WTC11 (cell line): ENCODE results near the gene TRIM7. TPM values are rescaled to one million over a fixed set of nuclear protein-coding genes. Genes with fewer than 3 reads are reported as not detected.
"Not testable (repeated sequence)": the region's sequence is repeated elsewhere in the genome, so short reads cannot be mapped to it uniquely, and the experiment has no call there.

Experiments used
- ATAC-seq: fragments of 200-7000 bp; cut with Tn5 transposase; 2 replicates; pipeline ENCODE4 v1.10.0; 2021; ENCODE audit warnings: mild to moderate bottlenecking, moderate library complexity
- CTCF ChIA-PET: fragments of 300-600 bp; sonication (Branson Sonifier 250); formaldehyde crosslinking; loops from one replicate; lab custom pipeline; 2021; ENCODE audit warnings: antibody characterized with exemption; lab: Charles Lee
- POLR2A ChIA-PET: fragments of 350-600 bp; sonication (Branson Sonifier 250); formaldehyde crosslinking; loops from one replicate; lab custom pipeline; 2021; ENCODE audit warnings: antibody characterized with exemption; lab: Charles Lee
- DNase-seq: peaks from one replicate; pipeline ENCODE4 v3.0.0; 2021; ENCODE audit warnings: low spot score
- H3K27ac Mint-ChIP-seq: 2 replicates; pipeline ENCODE4 v1.8.0; 2021; ENCODE audit warnings: mixed read lengths
- H3K27me3 Mint-ChIP-seq: 2 replicates; pipeline ENCODE4 v1.8.0; 2021; ENCODE audit warnings: low read depth, mild to moderate bottlenecking, moderate library complexity, mixed read lengths
- H3K36me3 Mint-ChIP-seq: 2 replicates; pipeline ENCODE4 v1.8.0; 2021; ENCODE audit warnings: mixed read lengths
- H3K4me1 Mint-ChIP-seq: 2 replicates; pipeline ENCODE4 v1.8.0; 2022; ENCODE audit warnings: mixed read lengths
- H3K4me3 Mint-ChIP-seq: 2 replicates; pipeline ENCODE4 v1.8.0; 2021; ENCODE audit warnings: mild to moderate bottlenecking, moderate library complexity, mixed read lengths
- H3K9me3 Mint-ChIP-seq: 2 replicates; pipeline ENCODE4 v1.8.0; 2021; ENCODE audit warnings: mixed read lengths
- FOXP1 ChIP-seq: sonication (generic); formaldehyde crosslinking; IDR thresholded peaks from 2 replicates; pipeline ENCODE4 v1.8.0; 2022; ENCODE audit warnings: missing genetic modification reagents, mild to moderate bottlenecking, moderate library complexity, borderline replicate concordance
- GTF2I ChIP-seq: fragments of 250-450 bp; sonication (Bioruptor Pico); conservative IDR thresholded peaks from 2 replicates; pipeline ENCODE4 v1.4.0; 2021; ENCODE audit warnings: mild to moderate bottlenecking
- KAT7 ChIP-seq: sonication (generic); formaldehyde crosslinking; IDR thresholded peaks from 2 replicates; pipeline ENCODE4 v1.8.1; 2023; ENCODE audit warnings: missing genetic modification reagents, mild to moderate bottlenecking, borderline replicate concordance
- NFATC4 ChIP-seq: fragments of 250-450 bp; sonication (Bioruptor Pico); IDR thresholded peaks from 2 replicates; pipeline ENCODE4 v1.9.0; 2021; ENCODE audit warnings: mild to moderate bottlenecking
- NR2C2 ChIP-seq: sonication (generic); formaldehyde crosslinking; IDR thresholded peaks from 2 replicates; pipeline ENCODE4 v1.8.0; 2022; ENCODE audit warnings: mild to moderate bottlenecking, missing genetic modification reagents
- NR3C1 ChIP-seq: sonication (generic); formaldehyde crosslinking; conservative IDR thresholded peaks from 2 replicates; pipeline ENCODE4 v1.8.1; 2023; ENCODE audit warnings: low read depth, mild to moderate bottlenecking, missing genetic modification reagents
- PRDM15 ChIP-seq: sonication (generic); formaldehyde crosslinking; IDR thresholded peaks from 2 replicates; pipeline ENCODE4 v1.8.0; 2022; ENCODE audit warnings: missing genetic modification reagents
- RELA ChIP-seq: sonication (generic); formaldehyde crosslinking; IDR thresholded peaks from 2 replicates; pipeline ENCODE4 v1.8.1; 2022; ENCODE audit warnings: missing genetic modification reagents, mild to moderate bottlenecking, borderline replicate concordance
- SOX15 ChIP-seq: fragments of 250-450 bp; sonication (Bioruptor Pico); IDR thresholded peaks from 2 replicates; pipeline ENCODE4 v1.9.0; 2021; ENCODE audit warnings: mild to moderate bottlenecking
- total RNA-seq: library from RNA; stranded (reverse); gene quantifications from 3 replicates; pipeline ENCODE4 v1.2.3, GENCODE V29; 2021
- TF ChIP-seq, protein P1 (sequence below): sonication (generic); formaldehyde crosslinking; IDR thresholded peaks from 2 replicates; pipeline ENCODE4 v1.8.0; 2022; ENCODE audit warnings: mild to moderate bottlenecking, missing genetic modification reagents
- TF ChIP-seq, protein P2 (sequence below): sonication (generic); formaldehyde crosslinking; IDR thresholded peaks from 2 replicates; pipeline ENCODE4 v1.8.0; 2022; ENCODE audit warnings: mild to moderate bottlenecking, missing genetic modification reagents
- TF ChIP-seq, protein P3 (sequence below): fragments of 250-450 bp; sonication (Bioruptor Pico); IDR thresholded peaks from 2 replicates; pipeline ENCODE4 v1.9.0; 2021; ENCODE audit warnings: mild to moderate bottlenecking
- TF ChIP-seq, protein P4 (sequence below): sonication (generic); formaldehyde crosslinking; IDR thresholded peaks from 2 replicates; pipeline ENCODE4 v1.8.0; 2023; ENCODE audit warnings: mild to moderate bottlenecking, missing genetic modification reagents
- TF ChIP-seq, protein P5 (sequence below): fragments of 200-600 bp; IDR thresholded peaks from 2 replicates; pipeline ENCODE4 v1.8.0; 2022; ENCODE audit warnings: antibody characterized with exemption

Gene TRIM7
- total RNA-seq, 1 experiment from 2014 or later, result 1.4 TPM

GRCh38 chr5:181215997-181216989 lies 11.3 kb upstream of the TRIM7 start:
- ATAC-seq (no peak), DNase-seq (peak; percentile 47)
- Mint-ChIP-seq H3K4me1 (peaks cover 22% of the 10 kb centered on the region), H3K27ac (0 out of 2 replicates have a peak overlapping the region, but pooled peaks have one; percentile 63), H3K9me3 (no peaks in the 10 kb centered on the region), H3K36me3 (no peaks in the 10 kb centered on the region), H3K4me3 (peak overlapping the region; percentile 94), H3K27me3 (peaks cover 23% of the 10 kb centered on the region)
- POLR2A ChIA-PET, result no interaction called here
- CTCF ChIA-PET, result interaction anchor here (0.9 to 1.0 kb wide), 3 partner anchors 25 to 356 kb away, joined by 3 to 6 read pairs (median 5); no protein-coding TSS in a partner anchor
- TF ChIP-seq, protein P1, sequence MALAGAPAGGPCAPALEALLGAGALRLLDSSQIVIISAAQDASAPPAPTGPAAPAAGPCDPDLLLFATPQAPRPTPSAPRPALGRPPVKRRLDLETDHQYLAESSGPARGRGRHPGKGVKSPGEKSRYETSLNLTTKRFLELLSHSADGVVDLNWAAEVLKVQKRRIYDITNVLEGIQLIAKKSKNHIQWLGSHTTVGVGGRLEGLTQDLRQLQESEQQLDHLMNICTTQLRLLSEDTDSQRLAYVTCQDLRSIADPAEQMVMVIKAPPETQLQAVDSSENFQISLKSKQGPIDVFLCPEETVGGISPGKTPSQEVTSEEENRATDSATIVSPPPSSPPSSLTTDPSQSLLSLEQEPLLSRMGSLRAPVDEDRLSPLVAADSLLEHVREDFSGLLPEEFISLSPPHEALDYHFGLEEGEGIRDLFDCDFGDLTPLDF (CRISPR knock-in tag), result no peak
- peak; percentile 58; the same call in 1 of the 2 replicates for TF ChIP-seq GTF2I (CRISPR knock-in tag)

DNA sequence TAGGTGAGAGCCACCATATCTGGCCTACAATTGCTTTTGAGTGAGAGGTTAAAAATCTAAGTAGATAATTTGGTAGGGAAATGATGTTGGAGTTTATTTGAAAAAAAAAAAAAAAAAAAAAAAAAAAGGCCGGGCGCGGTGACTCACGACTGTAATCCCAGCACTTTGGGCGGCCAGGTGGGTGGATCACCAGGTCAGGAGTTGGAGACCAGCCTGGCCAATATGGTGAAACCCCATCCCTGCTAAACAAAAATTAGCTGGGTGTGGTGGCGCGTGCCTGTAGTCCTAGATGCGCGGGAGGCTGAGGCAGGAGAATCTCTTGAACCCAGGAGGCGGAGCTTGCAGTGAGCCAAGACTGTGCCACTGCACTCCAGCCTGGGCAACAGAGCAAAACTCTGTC lies 9.3 kb upstream of the TRIM7 start:
- H3K4me3 Mint-ChIP-seq, ATAC-seq, H3K27ac Mint-ChIP-seq, POLR2A ChIA-PET, DNase-seq, H3K36me3 Mint-ChIP-seq, H3K9me3 Mint-ChIP-seq: not testable (repeated sequence)
- H3K27me3 Mint-ChIP-seq, result peaks cover 23% of the 10 kb centered on the region
- CTCF ChIA-PET, result interaction anchor here (0.7 to 1.5 kb wide), 2 partner anchors 46 to 425 kb away, joined by 3 read pairs; no protein-coding TSS in a partner anchor
- peaks cover 21% of the 10 kb centered on the region for H3K4me1 Mint-ChIP-seq

DNA sequence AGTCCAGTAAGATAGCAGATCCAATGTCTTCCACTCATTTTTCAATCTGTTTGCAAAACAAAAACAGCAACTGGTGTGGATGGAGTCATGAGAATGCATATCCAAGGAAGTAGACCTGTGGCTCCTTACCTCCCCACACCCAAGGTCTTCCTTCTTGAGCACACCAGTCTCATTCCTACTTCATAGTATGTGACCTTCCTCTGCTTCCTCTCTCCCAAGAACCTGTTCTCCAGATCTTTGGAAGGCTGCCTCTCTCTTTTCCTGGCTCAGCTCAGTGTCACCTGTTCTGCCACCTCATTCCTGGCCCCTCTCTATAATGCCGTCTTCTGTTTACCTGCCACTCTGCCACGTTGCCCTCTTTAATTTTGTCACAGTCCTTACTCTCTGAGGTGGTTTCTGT lies 7.9 kb upstream of the TRIM7 start:
- no peak for ATAC-seq

More for the DNA sequence above, 7.9 kb upstream of the TRIM7 start:
- no peaks in the 10 kb centered on the region for H3K9me3 Mint-ChIP-seq
- peaks cover 20% of the 10 kb centered on the region for H3K27me3 Mint-ChIP-seq
- DNase-seq, result no peak
- CTCF ChIA-PET, result interaction anchor here (1.1 kb wide), 1 partner anchor 18 kb away, joined by 3 read pairs; no protein-coding TSS in a partner anchor
- H3K27ac Mint-ChIP-seq, result no peak overlapping the region
- peaks cover 20% of the 10 kb centered on the region for H3K4me1 Mint-ChIP-seq
- TF ChIP-seq NR3C1 (CRISPR knock-in tag), result no peak
- no peak for TF ChIP-seq KAT7 (CRISPR knock-in tag)
- TF ChIP-seq, protein P2, sequence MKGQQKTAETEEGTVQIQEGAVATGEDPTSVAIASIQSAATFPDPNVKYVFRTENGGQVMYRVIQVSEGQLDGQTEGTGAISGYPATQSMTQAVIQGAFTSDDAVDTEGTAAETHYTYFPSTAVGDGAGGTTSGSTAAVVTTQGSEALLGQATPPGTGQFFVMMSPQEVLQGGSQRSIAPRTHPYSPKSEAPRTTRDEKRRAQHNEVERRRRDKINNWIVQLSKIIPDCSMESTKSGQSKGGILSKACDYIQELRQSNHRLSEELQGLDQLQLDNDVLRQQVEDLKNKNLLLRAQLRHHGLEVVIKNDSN (CRISPR knock-in tag), result no peak
- TF ChIP-seq RELA, result no peak
- TF ChIP-seq, protein P3, sequence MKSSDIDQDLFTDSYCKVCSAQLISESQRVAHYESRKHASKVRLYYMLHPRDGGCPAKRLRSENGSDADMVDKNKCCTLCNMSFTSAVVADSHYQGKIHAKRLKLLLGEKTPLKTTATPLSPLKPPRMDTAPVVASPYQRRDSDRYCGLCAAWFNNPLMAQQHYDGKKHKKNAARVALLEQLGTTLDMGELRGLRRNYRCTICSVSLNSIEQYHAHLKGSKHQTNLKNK (CRISPR knock-in tag), result no peak
- no peak for TF ChIP-seq FOXP1 (CRISPR knock-in tag)
- no peak for TF ChIP-seq NR2C2 (CRISPR knock-in tag)
- TF ChIP-seq, protein P4, sequence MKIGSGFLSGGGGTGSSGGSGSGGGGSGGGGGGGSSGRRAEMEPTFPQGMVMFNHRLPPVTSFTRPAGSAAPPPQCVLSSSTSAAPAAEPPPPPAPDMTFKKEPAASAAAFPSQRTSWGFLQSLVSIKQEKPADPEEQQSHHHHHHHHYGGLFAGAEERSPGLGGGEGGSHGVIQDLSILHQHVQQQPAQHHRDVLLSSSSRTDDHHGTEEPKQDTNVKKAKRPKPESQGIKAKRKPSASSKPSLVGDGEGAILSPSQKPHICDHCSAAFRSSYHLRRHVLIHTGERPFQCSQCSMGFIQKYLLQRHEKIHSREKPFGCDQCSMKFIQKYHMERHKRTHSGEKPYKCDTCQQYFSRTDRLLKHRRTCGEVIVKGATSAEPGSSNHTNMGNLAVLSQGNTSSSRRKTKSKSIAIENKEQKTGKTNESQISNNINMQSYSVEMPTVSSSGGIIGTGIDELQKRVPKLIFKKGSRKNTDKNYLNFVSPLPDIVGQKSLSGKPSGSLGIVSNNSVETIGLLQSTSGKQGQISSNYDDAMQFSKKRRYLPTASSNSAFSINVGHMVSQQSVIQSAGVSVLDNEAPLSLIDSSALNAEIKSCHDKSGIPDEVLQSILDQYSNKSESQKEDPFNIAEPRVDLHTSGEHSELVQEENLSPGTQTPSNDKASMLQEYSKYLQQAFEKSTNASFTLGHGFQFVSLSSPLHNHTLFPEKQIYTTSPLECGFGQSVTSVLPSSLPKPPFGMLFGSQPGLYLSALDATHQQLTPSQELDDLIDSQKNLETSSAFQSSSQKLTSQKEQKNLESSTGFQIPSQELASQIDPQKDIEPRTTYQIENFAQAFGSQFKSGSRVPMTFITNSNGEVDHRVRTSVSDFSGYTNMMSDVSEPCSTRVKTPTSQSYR, result no peak
- no peak for TF ChIP-seq PRDM15 (CRISPR knock-in tag)
- no peak for TF ChIP-seq NFATC4 (CRISPR knock-in tag)
- TF ChIP-seq SOX15, result no peak
- TF ChIP-seq, protein P5, sequence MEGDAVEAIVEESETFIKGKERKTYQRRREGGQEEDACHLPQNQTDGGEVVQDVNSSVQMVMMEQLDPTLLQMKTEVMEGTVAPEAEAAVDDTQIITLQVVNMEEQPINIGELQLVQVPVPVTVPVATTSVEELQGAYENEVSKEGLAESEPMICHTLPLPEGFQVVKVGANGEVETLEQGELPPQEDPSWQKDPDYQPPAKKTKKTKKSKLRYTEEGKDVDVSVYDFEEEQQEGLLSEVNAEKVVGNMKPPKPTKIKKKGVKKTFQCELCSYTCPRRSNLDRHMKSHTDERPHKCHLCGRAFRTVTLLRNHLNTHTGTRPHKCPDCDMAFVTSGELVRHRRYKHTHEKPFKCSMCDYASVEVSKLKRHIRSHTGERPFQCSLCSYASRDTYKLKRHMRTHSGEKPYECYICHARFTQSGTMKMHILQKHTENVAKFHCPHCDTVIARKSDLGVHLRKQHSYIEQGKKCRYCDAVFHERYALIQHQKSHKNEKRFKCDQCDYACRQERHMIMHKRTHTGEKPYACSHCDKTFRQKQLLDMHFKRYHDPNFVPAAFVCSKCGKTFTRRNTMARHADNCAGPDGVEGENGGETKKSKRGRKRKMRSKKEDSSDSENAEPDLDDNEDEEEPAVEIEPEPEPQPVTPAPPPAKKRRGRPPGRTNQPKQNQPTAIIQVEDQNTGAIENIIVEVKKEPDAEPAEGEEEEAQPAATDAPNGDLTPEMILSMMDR, result no peak
- POLR2A ChIA-PET, result no interaction called here
- no peaks in the 10 kb centered on the region for H3K36me3 Mint-ChIP-seq
- no peak overlapping the region for H3K4me3 Mint-ChIP-seq
